Naive thymus-derived CD8-positive, alpha-beta T cell (primary cell): ENCODE results near the gene NSUN4. TPM values are rescaled to one million over a fixed set of nuclear protein-coding genes. Genes with fewer than 3 reads are reported as not detected.

Experiments
- ATAC-seq, 2 donors: fragments of 150-1000 bp; cut with Tn5 transposase in 1 of 2; sonication (Bioruptor Pico), chemical (Tn5 transposase) in 1 of 2; 1 replicate in 1 of 2; 2 replicates in 1 of 2; pipeline ENCODE4 v1.10.0; 2021; ENCODE audit warnings: mild to moderate bottlenecking in 2 of 2, moderate library complexity in 2 of 2
- POLR2A ChIA-PET: fragments of 350-600 bp; sonication (Branson Sonifier 250); formaldehyde crosslinking; loops from one replicate; lab custom pipeline; 2021; ENCODE audit warnings: antibody characterized with exemption; lab: Charles Lee
- DNase-seq, 10 donors: peaks; one replicate each; pipeline versions ENCODE4 v3.0.0 to v3.0.0-alpha.2; 2020 to 2022
- H3K27ac Mint-ChIP-seq, 10 donors: one replicate each; pipeline ENCODE4 v1.8.0; 2020 to 2022; ENCODE audit warnings: mild to moderate bottlenecking in 10 of 10, mixed read lengths in 10 of 10, moderate library complexity in 4 of 10, inconsistent platforms in 1 of 10
- H3K27me3 Mint-ChIP-seq, 5 donors: one replicate each; pipeline ENCODE4 v1.8.0; 2021 to 2022; ENCODE audit warnings: mixed read lengths in 5 of 5
- H3K36me3 Mint-ChIP-seq, 3 donors: one replicate each; pipeline ENCODE4 v1.8.0; 2020 to 2022; ENCODE audit warnings: mixed read lengths in 3 of 3, mild to moderate bottlenecking in 2 of 3, inconsistent platforms in 1 of 3
- H3K4me1 Mint-ChIP-seq, 4 donors: one replicate each; pipeline ENCODE4 v1.8.0; 2021 to 2022; ENCODE audit warnings: mixed read lengths in 4 of 4
- H3K4me3 Mint-ChIP-seq, 10 donors: one replicate each; pipeline ENCODE4 v1.8.0; 2020 to 2022; ENCODE audit warnings: mild to moderate bottlenecking in 10 of 10, mixed read lengths in 10 of 10, moderate library complexity in 6 of 10, inconsistent platforms in 1 of 10
- H3K9me3 Mint-ChIP-seq, 9 donors: one replicate each; pipeline ENCODE4 v1.8.0; 2020 to 2022; ENCODE audit warnings: mixed read lengths in 9 of 9, mild to moderate bottlenecking in 3 of 9, inconsistent platforms in 1 of 9, moderate library complexity in 1 of 9
- polyA plus RNA-seq, 3 donors: library from polyadenylated mRNA; unstranded; fragments of 300-500 nt; fragmentation: Illumina TruSeq; gene quantifications; one replicate each; pipeline ENCODE4 v1.2.3, GENCODE V29; 2021
- total RNA-seq, 8 experiments: library from RNA in 2 of 8; stranded (reverse) in 2 of 8; gene quantifications; one replicate each; pipeline ENCODE4 v1.2.3 and lab custom pipeline; 2021 to 2026

Gene NSUN4
- total and polyA plus RNA-seq, 5 experiments from 2014 or later = 10.3 to 29.7 (median 14.0) TPM

GRCh38 chr1:46379996-46380395 is 39.4 kb downstream of the NSUN4 start:
- H3K4me1 Mint-ChIP-seq = no peaks in the 10 kb centered on the region
- POLR2A ChIA-PET = no interaction called here
- H3K27ac Mint-ChIP-seq = peak overlapping the region in 1 of 10 donors; percentile 15
- H3K27me3 Mint-ChIP-seq = no peaks in the 10 kb centered on the region
- ATAC-seq (no peak), DNase-seq (no peak)
- peaks cover 0 to 17% (median 6%) of the 10 kb centered on the region in 9 donors for H3K9me3 Mint-ChIP-seq
- H3K36me3 Mint-ChIP-seq = peaks cover 8 to 14% (median 8%) of the 10 kb centered on the region in 3 donors
- H3K4me3 Mint-ChIP-seq = no peak overlapping the region

- H3K9me3 Mint-ChIP-seq = peaks cover 0 to 17% (median 6%) of the 10 kb centered on the region in 9 donors
- DNase-seq = no peak
- no peaks in the 10 kb centered on the region for H3K27me3 Mint-ChIP-seq
- H3K4me1 Mint-ChIP-seq = no peaks in the 10 kb centered on the region
- H3K36me3 Mint-ChIP-seq = peaks cover 8 to 16% (median 8%) of the 10 kb centered on the region in 3 donors
- H3K4me3 Mint-ChIP-seq = no peak overlapping the region
- peak overlapping the region in 1 of 10 donors; percentile 50 for H3K27ac Mint-ChIP-seq
- POLR2A ChIA-PET = no interaction called here
- ATAC-seq = no peak
Measured at GRCh38 chr1:46380508-46380907, 39.9 kb downstream of the NSUN4 start.

GRCh38 chr1:46393510-46393909 is 52.9 kb downstream of the NSUN4 start:
- peaks cover 11 to 38% (median 32%) of the 10 kb centered on the region in 5 donors for H3K27me3 Mint-ChIP-seq
- peaks cover 10 to 17% (median 10%) of the 10 kb centered on the region in 3 donors for H3K36me3 Mint-ChIP-seq
- ATAC-seq = no peak
- peak overlapping the region; percentile 56 to 86 (median 78) for H3K4me3 Mint-ChIP-seq
- H3K27ac Mint-ChIP-seq = peak overlapping the region in 4 of 10 donors; percentile 9 to 80 (median 34)
- H3K9me3 Mint-ChIP-seq = peaks cover 3 to 24% (median 14%) of the 10 kb centered on the region in 9 donors
- POLR2A ChIA-PET = no interaction called here
- H3K4me1 Mint-ChIP-seq = peaks cover 8 to 19% (median 11%) of the 10 kb centered on the region in 4 donors
- DNase-seq = no peak

GRCh38 chr1:46394108-46394871 is 53.7 kb downstream of the NSUN4 start, which contains the start of gene FAAH:
Gene FAAH, plus strand, starts transcription at chr1:46394317. Its CDS starts 32 bp downstream, at chr1:46394349.
- H3K27ac Mint-ChIP-seq = peak within 1 kb of the TSS in 6 of 10 donors; percentile 4 to 80 (median 48)
- H3K4me3 Mint-ChIP-seq = peak within 1 kb of the TSS; percentile 70 to 90 (median 82)
- peaks cover 10 to 17% (median 10%) of the 10 kb centered on the region in 3 donors for H3K36me3 Mint-ChIP-seq

GRCh38 chr1:46394872-46395465 is 54.4 kb downstream of the NSUN4 start:
- DNase-seq = no peak
- H3K9me3 Mint-ChIP-seq = peaks cover 3 to 24% (median 14%) of the 10 kb centered on the region in 9 donors

More at GRCh38 chr1:46394108-46394871, 53.7 kb downstream of the NSUN4 start, which contains the start of gene FAAH:
- peaks cover 3 to 24% (median 14%) of the 10 kb centered on the region in 9 donors for H3K9me3 Mint-ChIP-seq
- POLR2A ChIA-PET = no interaction called here
- peak in 9 of 10 donors; percentile 6 to 61 (median 37) for DNase-seq
- peaks cover 9 to 19% (median 12%) of the 10 kb centered on the region in 4 donors for H3K4me1 Mint-ChIP-seq
- peaks cover 11 to 38% (median 32%) of the 10 kb centered on the region in 5 donors for H3K27me3 Mint-ChIP-seq
- ATAC-seq = peak; percentile 86 to 90

GRCh38 chr1:46396441-46397398 is 56.1 kb downstream of the NSUN4 start:
- peaks cover 10 to 15% (median 10%) of the 10 kb centered on the region in 3 donors for H3K36me3 Mint-ChIP-seq
- ATAC-seq (no peak), DNase-seq (no peak)
- H3K9me3 Mint-ChIP-seq = peaks cover 3 to 22% (median 11%) of the 10 kb centered on the region in 9 donors
- no peak overlapping the region for H3K4me3 Mint-ChIP-seq
- peaks cover 11 to 38% (median 32%) of the 10 kb centered on the region in 5 donors for H3K27me3 Mint-ChIP-seq
- peak overlapping the region in 1 of 10 donors; percentile 48 for H3K27ac Mint-ChIP-seq
- POLR2A ChIA-PET = no interaction called here
- H3K4me1 Mint-ChIP-seq = peaks cover 12 to 31% (median 15%) of the 10 kb centered on the region in 4 donors

More at GRCh38 chr1:46394872-46395465, 54.4 kb downstream of the NSUN4 start:
- ATAC-seq = no peak
- peaks cover 10 to 17% (median 10%) of the 10 kb centered on the region in 3 donors for H3K36me3 Mint-ChIP-seq
- peaks cover 11 to 38% (median 32%) of the 10 kb centered on the region in 5 donors for H3K27me3 Mint-ChIP-seq
- peak overlapping the region; percentile 69 to 90 (median 80) for H3K4me3 Mint-ChIP-seq
- peak overlapping the region in 4 of 10 donors; percentile 35 to 73 (median 58) for H3K27ac Mint-ChIP-seq
- POLR2A ChIA-PET = no interaction called here
- H3K4me1 Mint-ChIP-seq = peaks cover 9 to 25% (median 12%) of the 10 kb centered on the region in 4 donors

GRCh38 chr1:46399307-46399706 is 58.7 kb downstream of the NSUN4 start:
- POLR2A ChIA-PET = no interaction called here
- Mint-ChIP-seq H3K36me3 (no peaks in the 10 kb centered on the region), H3K27ac (no peak overlapping the region), H3K27me3 (peaks cover 3 to 19% (median 16%) of the 10 kb centered on the region in 5 donors), H3K4me3 (no peak overlapping the region), H3K9me3 (no peaks in the 10 kb centered on the region), H3K4me1 (peaks cover 11 to 34% (median 13%) of the 10 kb centered on the region in 4 donors)
- ATAC-seq = no peak
- DNase-seq = no peak

GRCh38 chr1:46400421-46400820 is 59.8 kb downstream of the NSUN4 start:
- Mint-ChIP-seq H3K4me3 (no peak overlapping the region), H3K27me3 (peaks cover 0 to 9% (median 7%) of the 10 kb centered on the region in 5 donors), H3K27ac (peak overlapping the region in 3 of 10 donors; percentile 27 to 57 (median 56)), H3K9me3 (no peaks in the 10 kb centered on the region), H3K4me1 (peaks cover 6 to 23% (median 7%) of the 10 kb centered on the region in 4 donors), H3K36me3 (no peaks in the 10 kb centered on the region)
- no peak for ATAC-seq
- POLR2A ChIA-PET = no interaction called here
- DNase-seq = no peak

- H3K27ac Mint-ChIP-seq = peak overlapping the region in 2 of 10 donors; percentile 26 to 51
Measured at GRCh38 chr1:46401154-46401913, 60.7 kb downstream of the NSUN4 start.

GRCh38 chr1:46401964-46402626 is 61.5 kb downstream of the NSUN4 start:
- H3K27me3 Mint-ChIP-seq = peaks cover 0 to 3% (median 0%) of the 10 kb centered on the region in 5 donors
- POLR2A ChIA-PET = no interaction called here
- ATAC-seq (no peak), DNase-seq (no peak)
- H3K27ac Mint-ChIP-seq = no peak overlapping the region
- no peaks in the 10 kb centered on the region for H3K36me3 Mint-ChIP-seq
- H3K9me3 Mint-ChIP-seq = no peaks in the 10 kb centered on the region
- H3K4me3 Mint-ChIP-seq = no peak overlapping the region
- peaks cover 4 to 16% (median 7%) of the 10 kb centered on the region in 4 donors for H3K4me1 Mint-ChIP-seq

More at GRCh38 chr1:46401154-46401913, 60.7 kb downstream of the NSUN4 start:
- Mint-ChIP-seq H3K4me3 (no peak overlapping the region), H3K4me1 (peaks cover 4 to 16% (median 6%) of the 10 kb centered on the region in 4 donors), H3K36me3 (no peaks in the 10 kb centered on the region), H3K27me3 (peaks cover 0 to 3% (median 0%) of the 10 kb centered on the region in 5 donors), H3K9me3 (no peaks in the 10 kb centered on the region)
- DNase-seq (no peak), ATAC-seq (no peak)
- POLR2A ChIA-PET = no interaction called here

- POLR2A ChIA-PET = no interaction called here
- no peak overlapping the region for H3K27ac Mint-ChIP-seq
- H3K4me1 Mint-ChIP-seq = peaks cover 4 to 16% (median 10%) of the 10 kb centered on the region in 4 donors
- ATAC-seq (no peak), DNase-seq (no peak)
- H3K36me3 Mint-ChIP-seq = no peaks in the 10 kb centered on the region
- no peaks in the 10 kb centered on the region for H3K9me3 Mint-ChIP-seq
- H3K27me3 Mint-ChIP-seq = no peaks in the 10 kb centered on the region
- H3K4me3 Mint-ChIP-seq = no peak overlapping the region
Measured at GRCh38 chr1:46403916-46404315, 63.3 kb downstream of the NSUN4 start.
